Stimulated activated CD8-positive, alpha-beta memory T cell treated with anti-CD3 and anti-CD28 coated beads, Interleukin-12 subunit alpha, Interleukin-12 subunit beta, amount 100 ng/mL, for 4 hours (primary cell): ENCODE data around the gene KCND2.

Experiments
- DNase-seq: peaks from one replicate; pipeline ENCODE4 v3.0.0-alpha.2; 2020; ENCODE audit warnings: low read depth

KCND2 gene

DNA sequence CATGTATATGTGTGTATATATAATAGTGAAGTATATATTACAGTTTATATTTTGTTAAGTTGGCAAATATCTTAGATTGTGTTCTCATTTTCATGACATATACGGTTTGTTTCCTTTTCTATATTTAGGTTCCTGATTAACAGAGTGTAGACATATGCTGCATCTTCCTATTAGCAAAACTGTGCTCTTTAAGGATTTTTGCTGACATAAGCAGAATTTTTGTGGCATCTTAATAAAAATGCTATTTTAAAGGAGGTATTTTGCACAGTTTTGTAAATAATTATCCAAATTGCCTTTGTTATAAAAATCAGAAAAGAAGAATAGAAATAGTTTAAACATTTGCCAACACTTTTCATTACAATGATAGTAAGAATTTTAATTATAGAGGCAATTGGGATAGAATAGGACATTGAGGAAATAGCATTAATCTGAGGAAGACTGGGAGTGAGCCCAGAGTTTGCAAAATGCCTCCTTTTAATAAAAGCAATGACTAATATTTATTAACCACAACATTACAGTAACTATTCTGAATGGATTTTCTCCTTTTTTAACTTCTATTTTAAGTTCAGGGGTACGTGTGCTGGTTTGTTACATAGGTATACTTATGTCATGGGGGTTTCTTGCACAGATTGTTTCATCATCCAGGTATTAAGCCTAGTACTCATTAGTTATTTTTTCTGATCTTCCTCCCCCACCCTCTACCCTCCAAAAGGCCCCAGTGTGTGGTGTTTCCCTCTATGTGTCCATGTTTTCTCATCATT is 38.2 kb downstream of the KCND2 start:
- no peak for DNase-seq

DNA sequence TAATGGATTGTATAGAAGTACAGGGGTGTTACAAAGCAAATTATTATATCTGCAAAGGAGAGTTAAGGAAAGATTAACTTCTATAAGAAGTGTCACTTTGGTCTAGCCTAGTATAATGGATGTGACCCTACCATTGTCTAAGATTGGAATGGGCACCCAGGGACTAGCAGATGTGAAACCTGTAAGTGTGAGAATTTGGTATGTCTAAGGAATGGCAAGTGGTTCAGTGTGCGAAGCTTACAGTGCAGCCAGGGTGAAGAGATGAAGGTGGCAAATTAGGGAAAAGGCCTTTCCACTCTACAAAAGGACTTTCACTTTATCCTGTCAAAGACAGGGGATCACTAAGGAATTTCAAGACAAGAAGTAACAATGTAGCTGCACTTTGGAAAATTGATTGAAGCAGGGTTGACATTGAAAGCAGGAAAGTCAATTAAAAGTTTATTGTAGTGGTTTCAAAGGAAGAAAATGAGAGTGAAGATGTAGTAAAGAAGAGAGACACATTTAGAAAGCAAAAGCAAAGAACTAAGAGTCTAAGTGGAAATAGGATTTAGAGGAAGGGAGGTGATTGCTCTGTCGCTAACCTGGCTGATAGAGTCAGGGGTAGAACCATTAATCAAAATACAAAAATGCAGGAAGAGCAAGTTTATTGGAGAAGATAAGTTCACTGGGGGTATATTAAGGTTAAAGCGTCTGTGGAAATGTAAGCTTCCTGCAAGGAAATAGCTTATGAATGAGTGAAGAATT is 47.4 kb downstream of the KCND2 start:
- no peak for DNase-seq

DNA sequence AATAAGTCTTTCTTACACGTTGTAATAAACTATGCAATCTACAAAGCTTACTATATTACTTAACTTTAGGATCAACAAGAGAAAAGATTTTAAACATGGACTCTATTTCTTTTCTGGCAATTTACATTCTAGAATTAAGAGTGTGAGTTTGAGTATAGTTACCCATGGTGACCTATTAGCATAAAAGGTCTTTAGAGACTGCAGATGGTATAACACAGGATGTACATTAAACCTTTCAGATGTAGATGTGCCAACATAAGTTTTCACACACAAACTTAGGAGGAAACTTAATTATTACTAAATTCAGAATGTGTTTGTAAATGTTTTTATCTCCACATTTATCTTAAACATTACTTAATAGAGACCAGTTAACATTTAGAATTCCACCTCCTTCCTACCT is 54.1 kb downstream of the KCND2 start:
- no peak for DNase-seq

DNA sequence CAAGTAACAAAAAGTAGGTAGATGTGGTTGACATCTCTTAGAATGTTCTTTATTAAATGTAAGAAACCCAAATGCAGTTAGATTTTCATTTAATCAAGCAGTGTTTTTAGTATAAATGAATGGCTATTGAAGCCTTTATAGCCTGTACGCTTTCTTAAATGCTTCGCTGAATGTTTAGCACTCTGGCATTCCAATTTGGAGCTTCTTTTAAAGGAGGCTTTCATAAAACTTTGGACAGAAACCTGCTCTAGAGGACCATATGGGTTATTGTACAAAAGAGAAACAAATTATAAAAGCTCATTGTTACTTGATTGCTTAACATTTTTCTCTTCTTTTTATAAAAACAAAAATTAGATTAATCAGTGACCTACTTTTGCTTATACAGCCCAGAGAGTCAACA is 59.5 kb downstream of the KCND2 start:
- no peak for DNase-seq

DNA sequence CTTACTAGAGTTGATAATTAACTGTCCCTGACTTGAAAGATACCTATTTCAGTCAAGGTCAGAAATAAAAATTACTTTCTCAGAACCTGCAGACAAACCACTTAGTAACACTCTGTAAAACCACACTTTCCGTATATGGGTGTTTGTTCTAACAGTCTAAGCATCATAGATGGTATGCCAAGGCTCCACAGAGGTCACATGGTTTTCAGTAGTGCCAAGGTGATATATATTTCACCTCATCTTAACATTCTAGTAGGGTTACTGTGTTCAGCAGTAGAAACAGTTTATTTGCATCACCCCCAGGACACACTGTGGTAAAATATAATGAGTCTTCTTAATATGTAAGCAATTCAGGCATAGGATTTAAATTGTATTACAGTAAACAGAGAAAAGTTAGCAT is 61.5 kb downstream of the KCND2 start:
- no peak for DNase-seq

DNA sequence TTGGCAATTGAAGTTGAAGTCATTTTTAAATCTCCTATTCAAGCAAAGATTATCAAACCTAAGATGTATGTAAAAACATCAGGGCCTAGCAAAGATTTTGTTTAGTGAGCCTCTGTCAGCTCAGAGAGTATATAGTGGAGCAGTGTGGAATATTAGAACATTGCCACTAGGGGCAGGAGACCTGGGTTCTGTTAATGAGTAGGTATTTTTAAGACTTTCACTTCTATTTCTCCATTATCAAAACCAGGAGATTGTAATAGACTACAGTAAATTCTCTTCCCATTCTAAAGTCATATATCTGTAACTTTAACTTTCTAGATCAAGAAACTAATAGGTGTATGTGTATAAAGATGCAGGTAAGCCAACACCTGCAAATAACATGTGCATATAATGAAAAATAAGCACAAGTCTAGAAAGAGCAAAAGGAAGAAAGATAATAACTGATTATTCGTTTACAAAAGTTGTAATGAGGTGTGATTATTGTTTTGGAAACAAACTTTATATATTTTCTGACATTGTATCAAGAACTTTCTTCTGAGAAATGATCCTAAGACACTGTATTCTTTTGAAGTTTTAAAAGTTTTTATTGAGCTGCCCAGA is 64.4 kb downstream of the KCND2 start:
- no peak for DNase-seq

DNA sequence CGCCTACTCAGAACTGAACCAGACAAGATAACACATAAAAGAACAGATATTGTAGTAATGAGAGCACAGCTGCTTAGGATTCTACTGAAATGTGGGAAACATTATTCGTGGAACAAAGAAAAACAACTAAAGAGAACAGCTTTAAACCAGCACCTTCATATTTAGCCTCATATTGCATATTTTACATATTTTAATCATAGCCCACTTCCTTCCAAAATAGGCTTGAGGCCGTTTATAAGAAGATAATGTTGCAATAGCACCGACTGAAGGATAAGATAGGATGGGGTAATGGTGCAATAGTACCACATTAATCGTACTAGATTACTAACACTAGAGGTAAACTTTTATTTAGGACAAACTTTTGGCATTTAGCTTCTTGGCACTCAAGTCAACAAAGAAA is 71.3 kb downstream of the KCND2 start:
- no peak for DNase-seq

DNA sequence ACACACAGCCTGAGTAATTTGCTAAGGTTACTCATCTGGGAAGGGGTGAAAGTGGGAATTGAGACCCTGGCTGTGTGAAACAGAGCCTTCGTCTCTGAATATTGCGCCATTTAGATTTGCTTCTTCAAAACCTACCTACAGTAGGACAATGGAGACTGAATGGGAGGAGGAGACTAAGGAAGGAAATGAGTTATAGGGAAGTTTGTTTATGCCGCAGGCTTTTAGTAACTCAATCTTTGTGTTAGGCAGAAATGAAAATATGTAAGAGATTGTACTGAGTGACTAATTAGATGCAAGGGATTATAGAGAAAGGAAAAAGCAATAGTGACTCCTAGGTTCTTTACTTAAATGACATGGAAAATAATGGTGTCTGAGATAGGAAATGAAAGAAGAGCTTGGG is 80.2 kb downstream of the KCND2 start:
- no peak for DNase-seq

DNA sequence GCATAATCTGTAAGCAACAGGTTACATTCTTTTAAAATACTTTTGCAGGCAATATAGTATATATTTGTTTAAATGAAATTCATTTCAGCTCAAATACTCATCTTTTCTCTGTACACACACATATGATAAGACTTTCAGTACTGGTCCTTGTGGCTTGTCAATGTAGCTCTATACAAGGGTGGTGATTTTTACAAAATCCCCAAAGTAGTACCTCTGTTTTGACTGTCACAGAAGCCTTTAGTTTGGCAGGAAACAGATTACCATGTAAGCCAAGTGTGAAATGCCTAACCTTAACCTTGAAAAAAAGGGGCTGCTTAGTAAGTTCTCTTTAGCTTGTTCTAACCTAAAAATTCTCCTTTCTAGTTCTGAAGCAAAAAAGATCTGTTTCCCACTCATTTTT is 87.9 kb downstream of the KCND2 start:
- DNase-seq = no peak

DNA sequence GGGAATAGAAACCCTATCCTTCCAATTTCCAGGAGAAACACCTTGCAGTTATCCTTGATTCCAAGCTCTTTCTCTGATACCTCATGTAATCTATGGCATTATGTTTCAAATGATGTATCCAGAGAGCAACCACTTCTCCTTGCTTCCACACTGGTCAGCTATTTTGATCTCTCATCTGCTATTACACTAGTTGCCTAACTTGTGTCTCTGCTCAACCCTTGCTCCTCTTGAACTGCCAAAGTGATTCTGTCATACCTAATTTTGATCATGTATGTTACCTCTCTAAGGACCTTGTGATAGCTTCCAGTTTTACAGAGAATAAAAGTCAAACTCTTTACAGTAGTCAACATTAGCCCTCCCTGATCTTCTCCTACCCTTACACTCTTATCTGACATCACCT is 90.4 kb downstream of the KCND2 start:
- no peak for DNase-seq

DNA sequence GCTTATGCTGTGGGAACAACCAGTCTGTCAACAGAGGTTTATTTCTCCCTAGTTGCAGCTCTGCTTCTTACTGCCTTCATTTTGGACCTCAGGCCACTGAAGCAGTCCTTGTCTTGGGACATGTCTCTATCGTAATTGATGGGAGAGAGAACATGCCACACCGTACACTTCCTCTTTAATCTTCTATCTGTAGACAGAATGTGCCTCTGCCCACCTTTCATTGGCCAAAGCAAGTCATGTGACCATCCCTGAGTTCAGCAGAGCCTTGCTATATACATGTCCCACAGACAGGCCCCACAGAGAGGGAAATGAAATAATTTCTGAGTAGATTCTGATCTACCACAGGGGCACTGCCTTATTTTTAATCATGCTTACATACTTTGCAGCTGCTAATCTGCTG is 98.0 kb downstream of the KCND2 start:
- DNase-seq = no peak

DNA sequence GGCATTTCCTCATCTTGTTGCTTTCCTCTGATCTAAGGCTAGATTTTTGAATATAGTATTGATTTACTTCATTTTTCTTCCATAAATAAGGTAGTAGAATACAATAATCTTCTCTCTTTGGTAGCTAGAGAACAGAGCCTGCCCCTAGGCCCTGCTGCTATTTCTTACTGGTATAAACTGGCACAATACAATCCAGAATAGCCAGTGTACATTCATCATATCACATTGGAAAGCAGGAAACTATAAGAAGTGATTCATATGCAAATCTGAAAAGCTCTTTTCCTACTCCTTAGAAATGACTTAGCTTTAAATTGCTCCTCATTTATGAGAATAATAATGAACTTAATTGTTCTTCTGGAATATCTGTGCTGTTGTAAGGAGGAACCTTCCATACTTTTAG is 100.2 kb downstream of the KCND2 start:
- DNase-seq = no peak

DNA sequence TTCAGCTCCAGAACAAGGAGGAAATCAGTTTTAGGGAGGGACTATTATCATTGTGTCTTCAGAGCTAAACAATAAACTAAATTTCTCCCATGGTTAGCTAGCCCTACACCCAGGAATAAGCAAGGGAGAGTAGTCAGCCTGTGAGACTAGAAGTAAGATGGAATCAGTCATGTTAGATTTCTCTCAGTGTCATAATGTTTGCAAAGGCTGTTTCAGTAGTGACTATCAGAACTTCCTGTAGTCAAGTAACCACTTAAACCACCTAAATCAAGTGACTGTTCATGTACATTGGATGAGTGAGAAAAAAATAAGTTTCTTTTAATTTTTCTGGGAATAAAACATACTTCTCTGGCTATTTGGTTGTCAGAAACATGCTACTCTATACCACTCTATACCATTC is 121.6 kb downstream of the KCND2 start:
- no peak for DNase-seq

DNA sequence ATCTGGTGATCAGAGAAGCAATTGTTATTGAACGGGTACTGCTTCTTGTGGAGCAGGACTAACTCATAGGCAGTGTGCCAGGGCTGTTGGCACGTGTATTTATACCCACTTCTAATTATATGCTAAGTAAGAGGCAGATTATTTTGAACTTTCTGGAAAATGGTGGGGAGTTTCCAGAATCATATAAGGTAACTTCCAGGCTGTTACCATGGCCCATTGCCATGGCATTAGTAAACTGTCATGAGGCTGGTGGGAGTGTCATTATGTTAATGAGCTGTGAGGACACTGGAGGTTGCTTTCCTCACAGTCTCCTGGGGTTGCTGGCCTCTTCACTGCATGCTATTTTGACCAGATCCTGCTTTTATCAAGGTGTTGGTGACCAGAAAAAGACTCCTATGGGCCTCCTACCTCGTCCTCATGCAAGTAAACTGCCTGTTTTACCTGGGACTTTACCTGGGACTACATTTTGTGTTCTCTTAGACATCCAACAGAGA is 122.6 kb downstream of the KCND2 start:
- no peak for DNase-seq

DNA sequence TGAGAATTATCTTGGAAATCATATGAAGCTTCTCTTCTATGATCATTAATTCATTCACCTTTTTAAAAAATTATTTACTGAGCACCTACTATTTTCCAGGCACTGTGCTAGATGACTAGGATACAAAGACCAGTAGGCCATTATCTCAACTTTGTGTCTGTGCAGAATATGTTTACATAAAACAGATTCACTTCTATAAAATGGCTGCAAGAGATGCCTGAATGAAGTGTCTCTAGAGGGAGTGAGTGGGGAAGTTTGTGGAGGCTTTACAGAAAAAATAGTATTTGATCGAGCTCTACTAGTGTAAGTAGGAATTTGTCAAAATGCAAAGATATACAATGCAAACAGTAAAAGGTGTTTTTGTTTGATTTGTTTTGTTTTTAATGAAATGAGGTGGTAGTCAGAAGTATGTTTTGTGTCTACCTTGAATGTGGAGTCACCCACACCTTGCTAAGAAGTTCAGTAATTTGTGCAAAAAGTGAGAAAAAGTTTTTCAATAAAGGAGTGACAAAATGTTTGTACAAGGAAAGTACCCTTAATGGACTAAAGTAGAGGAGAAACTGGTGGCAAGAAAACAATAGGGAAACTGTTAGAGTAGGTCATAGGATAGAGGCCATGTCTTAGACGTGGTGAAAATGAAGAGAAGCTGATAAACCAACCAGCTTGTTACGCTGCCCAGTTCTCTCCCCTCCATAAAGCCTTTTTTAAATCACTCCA is 125.5 kb downstream of the KCND2 start:
- DNase-seq = no peak

DNA sequence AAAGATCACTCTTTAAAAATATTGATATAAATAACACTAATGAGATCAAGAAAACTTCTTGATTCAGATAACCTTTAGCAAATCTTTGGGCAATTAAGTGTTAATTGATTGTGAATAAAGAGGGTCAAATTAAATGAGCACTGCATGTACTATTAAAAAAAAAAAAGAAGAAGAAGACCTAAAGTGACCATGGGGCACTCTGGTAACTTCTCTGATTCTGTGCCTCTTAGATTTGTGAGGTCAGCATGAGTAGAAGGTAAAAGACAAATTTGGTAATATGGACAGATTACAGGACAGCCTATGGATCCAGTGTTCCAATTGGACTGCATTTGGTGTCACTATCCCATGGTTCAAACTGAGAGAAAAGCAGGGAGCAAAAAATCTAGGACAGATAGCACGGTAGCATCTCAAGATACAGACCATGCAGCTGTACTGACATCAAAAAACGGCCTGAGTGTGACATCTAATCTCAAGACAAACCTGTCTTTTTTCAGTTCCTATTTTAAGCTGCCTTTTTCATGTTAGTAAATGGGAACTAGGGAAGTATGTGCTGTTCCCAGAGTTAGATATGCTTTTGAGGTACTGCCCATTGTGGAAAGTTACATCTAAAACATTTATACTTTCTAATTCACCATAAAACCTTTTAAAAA is 128.0 kb downstream of the KCND2 start:
- no peak for DNase-seq

DNA sequence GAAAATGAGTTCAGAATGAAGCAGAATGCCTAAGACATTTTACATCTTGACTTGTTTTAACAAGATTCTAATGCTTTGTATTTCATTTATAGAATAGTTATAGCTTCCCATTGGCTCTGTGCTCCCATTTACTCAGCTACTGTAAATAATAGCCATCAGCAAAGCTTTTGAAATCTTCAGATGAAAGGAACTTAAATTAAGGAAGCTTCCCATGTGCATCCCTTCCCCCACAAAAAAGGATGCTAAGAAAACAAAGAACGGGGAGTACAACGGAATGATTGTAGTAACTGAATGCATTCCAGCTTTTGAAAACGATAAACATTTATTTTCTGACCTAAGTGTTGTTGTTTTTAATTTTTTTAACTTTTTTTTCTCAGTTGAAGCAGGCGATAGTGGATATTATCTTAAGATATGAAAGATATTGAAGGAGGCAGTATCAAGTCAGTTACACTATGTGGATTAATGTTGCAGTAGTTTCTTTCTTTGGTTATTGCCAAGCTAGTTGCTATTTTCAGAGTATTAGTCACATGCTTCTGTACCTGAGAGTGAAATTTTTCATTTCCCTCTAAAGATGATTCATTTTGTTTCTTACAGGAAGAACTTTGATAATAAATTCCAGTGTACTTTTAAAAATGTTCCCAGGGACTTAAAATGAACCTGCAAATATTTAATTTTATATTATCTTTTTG is 129.2 kb downstream of the KCND2 start:
- no peak for DNase-seq

DNA sequence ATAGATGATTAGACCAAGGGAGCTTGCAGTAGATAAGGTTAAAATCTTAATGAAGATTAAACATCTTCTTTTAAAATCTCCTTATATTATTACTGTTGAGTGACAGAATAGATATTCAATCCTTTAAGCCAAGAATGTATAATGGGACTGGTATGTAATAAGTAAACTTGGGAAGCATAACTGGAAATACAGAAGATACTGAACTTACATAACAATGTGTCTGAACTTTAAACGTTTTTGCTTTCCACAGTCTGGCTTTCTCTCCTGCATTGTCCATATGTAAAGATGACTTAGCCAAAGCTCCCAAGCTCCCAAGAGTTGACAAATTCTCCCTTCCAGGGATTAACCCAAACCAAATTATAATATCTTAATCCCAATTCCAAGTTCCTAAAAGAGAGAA is 129.8 kb downstream of the KCND2 start:
- no peak for DNase-seq

DNA sequence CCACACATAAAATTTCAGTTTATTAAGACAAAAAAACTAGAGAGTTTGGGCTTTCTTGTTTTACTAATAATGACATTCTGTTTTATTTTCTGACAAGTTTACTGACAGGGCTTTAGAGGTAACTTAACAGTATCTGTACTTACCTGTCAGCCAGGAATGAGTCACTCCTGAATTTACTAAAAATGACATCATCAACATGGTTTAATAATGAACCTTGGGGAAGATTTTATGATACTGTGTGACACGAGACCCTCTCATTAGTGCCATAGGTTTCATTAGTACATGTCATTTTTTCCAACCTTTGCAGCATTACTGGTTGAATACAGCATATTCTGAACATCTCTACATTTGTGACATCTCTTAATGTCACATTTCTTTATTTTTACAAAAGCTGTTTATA is 131.1 kb downstream of the KCND2 start:
- DNase-seq = no peak

DNA sequence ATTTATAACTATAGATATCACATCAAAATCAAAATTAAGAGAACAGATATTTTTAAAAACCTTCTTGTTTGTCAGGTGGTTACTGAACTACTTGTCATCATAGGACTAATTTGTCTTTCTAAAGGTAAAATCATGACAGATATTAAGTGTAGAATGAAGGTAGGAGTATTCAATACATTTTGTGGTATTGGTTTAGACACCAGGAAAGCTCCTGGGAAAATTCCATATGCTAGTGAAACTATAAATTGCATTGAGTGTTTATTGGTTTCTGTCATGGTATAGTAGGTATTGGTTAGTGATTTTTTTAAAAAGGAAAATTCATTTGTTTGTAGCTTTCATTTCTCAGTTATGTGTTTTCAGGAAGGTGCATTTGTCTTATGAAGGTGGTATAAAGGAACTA is 132.7 kb downstream of the KCND2 start:
- DNase-seq = no peak

DNA sequence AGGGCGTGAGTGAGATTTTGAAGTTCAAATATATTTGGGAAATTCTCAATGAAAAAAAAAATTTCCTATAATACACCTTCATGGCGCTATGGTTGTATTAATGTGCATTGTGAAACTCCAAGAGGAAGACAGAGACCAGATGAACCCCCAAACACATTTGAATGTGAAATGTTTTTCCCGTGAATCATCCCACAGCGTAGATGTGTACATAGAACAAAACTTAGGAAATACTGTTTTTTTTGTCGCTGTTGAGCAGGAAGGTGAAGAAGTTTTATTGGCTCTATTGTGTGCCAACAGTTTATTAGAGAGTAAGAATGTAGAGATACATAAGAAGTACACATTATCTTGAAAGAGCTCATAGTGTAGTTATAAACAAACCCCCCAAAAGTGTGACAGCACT is 134.0 kb downstream of the KCND2 start:
- DNase-seq = no peak
